Measurements from ENCODE around the gene CTDSPL.

The CTDSPL gene

DNA sequence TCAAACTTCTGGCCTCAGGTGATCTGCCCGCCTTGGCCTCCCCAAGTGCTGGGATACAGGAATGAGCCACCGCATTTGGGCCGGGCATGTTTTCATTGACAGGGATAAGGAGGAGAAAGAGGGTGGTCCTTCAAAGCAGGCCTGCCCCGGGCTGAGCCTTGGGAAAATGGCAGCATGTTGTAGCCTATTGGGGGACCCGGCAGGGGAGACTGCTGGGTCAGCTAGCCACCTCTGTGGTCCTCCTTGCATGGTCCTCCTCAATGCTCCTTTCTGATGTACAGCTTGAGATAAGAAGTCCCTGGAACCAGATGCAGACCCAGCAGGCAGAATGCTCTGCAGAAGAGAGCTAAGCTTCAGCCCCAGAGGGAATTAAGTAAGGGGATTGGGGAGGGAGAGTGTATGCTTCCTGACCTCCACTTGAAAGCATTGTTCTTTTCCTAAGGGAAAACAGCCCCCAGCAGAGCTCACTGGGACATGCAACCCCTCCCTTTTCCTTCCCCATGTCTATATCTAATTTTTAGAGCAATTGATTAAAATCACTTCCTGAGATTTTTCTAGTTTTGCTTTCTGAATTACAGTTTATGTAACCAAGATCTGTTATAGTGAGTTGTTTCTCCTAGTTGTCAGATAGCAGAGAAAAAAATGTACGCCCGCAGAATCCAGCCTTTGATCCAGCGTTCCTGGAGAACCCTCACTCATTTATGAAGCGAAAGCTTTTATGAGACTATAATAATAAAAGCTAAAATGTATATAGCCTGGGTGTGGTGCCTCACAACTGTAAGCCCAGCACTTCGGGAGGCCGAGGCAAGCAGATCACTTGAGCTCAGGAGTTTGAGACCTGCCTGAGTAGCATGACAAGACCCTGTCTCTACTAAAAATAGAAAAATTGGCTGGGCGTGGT lies 80.2 kb downstream of the CTDSPL start:
- H3K14ac ChIP-seq (ENCODE audit: low read length) = no peak overlapping the region
- no CpG with 5 or more reads among the region's 12 CpGs for WGBS, 2 donors (ENCODE audit: extremely low coverage in 2 of 2, insufficient read length in 2 of 2, insufficient replicate concordance in 1 of 2)
- H3K23ac ChIP-seq (ENCODE audit: low read depth, low read length, poor library complexity) = no peak overlapping the region
- H3K4me2 ChIP-seq (ENCODE audit: insufficient read depth, low read length, poor library complexity, severe bottlenecking) = no peak overlapping the region
- H2BK12ac ChIP-seq (ENCODE audit: low read length) = no peak overlapping the region
- no peak overlapping the region for H3K27ac ChIP-seq (replicated peaks; ENCODE audit: low read length)
- no peak overlapping the region for H3K4ac ChIP-seq (ENCODE audit: low read length)
- H2AK5ac ChIP-seq (ENCODE audit: low read depth, low read length) = no peak overlapping the region
- no peaks in the 10 kb centered on the region for H3K36me3 ChIP-seq (replicated peaks in 1 of 2; ENCODE audit: control insufficient read depth in 2 of 2, insufficient read depth in 2 of 2, low read length in 2 of 2)
- peaks cover 1% of the 10 kb centered on the region for H3K79me1 ChIP-seq (ENCODE audit: low read depth, low read length)
- DNase-seq (ENCODE audit: low spot score) = no peak
- H2BK15ac ChIP-seq (ENCODE audit: low read length) = no peak overlapping the region
- no peak overlapping the region for H3K9ac ChIP-seq (ENCODE audit: low read depth, low read length, poor library complexity)
- H4K8ac ChIP-seq (ENCODE audit: low read depth, low read length) = no peak overlapping the region
- no peak overlapping the region for H3K4me3 ChIP-seq (ENCODE audit: low read length in 2 of 2)
- H2AFZ ChIP-seq (ENCODE audit: low read length) = no peak overlapping the region
- no peaks in the 10 kb centered on the region for H3K9me3 ChIP-seq (replicated peaks in 1 of 2; ENCODE audit: control insufficient read depth in 2 of 2, insufficient read depth in 1 of 2, low read depth in 1 of 2, low read length in 2 of 2)
- no peak overlapping the region for H2BK5ac ChIP-seq (ENCODE audit: low read length)
- H4K91ac ChIP-seq (ENCODE audit: low read depth, low read length, poor library complexity) = no peak overlapping the region
- no peak overlapping the region for H2BK120ac ChIP-seq (ENCODE audit: low read depth, low read length)
- no peaks in the 10 kb centered on the region for H3K27me3 ChIP-seq (ENCODE audit: control insufficient read depth in 3 of 3, insufficient read depth in 3 of 3, low read depth in 1 of 3, low read length in 3 of 3)
- peaks cover 5 to 7% of the 10 kb centered on the region in 2 donors for H3K4me1 ChIP-seq (ENCODE audit: control insufficient read depth in 2 of 2, insufficient read depth in 1 of 2, low read depth in 1 of 2, low read length in 2 of 2)
- no peak overlapping the region for H3K18ac ChIP-seq (ENCODE audit: low read length)

DNA sequence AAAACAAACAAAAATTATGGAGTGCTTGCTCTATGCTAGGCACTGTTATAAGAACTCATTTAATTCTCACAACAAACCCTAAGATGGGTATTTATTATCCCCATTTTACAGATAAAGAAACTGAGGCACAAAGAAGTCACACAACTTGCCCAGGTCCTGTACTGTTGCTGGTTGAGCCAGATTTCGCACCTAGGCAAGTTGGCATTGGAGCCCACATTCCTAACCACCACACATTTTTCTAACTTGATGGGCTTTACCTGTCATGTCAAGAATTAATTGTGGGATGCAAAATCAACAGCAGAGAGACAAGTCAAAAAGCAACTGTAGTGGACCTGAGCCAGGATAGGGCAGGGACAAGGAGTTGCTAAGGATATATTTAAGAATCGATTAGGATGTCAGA lies 81.0 kb downstream of the CTDSPL start:
- no peak overlapping the region for H2BK5ac ChIP-seq (ENCODE audit: low read length)
- no peak overlapping the region for H3K18ac ChIP-seq (ENCODE audit: low read length)
- H3K4me1 ChIP-seq (ENCODE audit: control insufficient read depth in 2 of 2, insufficient read depth in 1 of 2, low read depth in 1 of 2, low read length in 2 of 2) = peaks cover 4 to 7% of the 10 kb centered on the region in 2 donors
- H2AFZ ChIP-seq (ENCODE audit: low read length) = no peak overlapping the region
- peaks cover 1% of the 10 kb centered on the region for H3K79me1 ChIP-seq (ENCODE audit: low read depth, low read length)
- H3K36me3 ChIP-seq (replicated peaks in 1 of 2; ENCODE audit: control insufficient read depth in 2 of 2, insufficient read depth in 2 of 2, low read length in 2 of 2) = no peaks in the 10 kb centered on the region
- WGBS, 2 donors (ENCODE audit: extremely low coverage in 2 of 2, insufficient read length in 2 of 2, insufficient replicate concordance in 1 of 2) = no CpG with 5 or more reads among the region's 2 CpGs
- H3K9me3 ChIP-seq (replicated peaks in 1 of 2; ENCODE audit: control insufficient read depth in 2 of 2, insufficient read depth in 1 of 2, low read depth in 1 of 2, low read length in 2 of 2) = no peaks in the 10 kb centered on the region
- H2AK5ac ChIP-seq (ENCODE audit: low read depth, low read length) = no peak overlapping the region
- H2BK12ac ChIP-seq (ENCODE audit: low read length) = no peak overlapping the region
- H4K8ac ChIP-seq (ENCODE audit: low read depth, low read length) = no peak overlapping the region
- no peak overlapping the region for H2BK15ac ChIP-seq (ENCODE audit: low read length)
- DNase-seq (ENCODE audit: low spot score) = no peak
- no peak overlapping the region for H3K27ac ChIP-seq (replicated peaks; ENCODE audit: low read length)
- H3K4me3 ChIP-seq (ENCODE audit: low read length in 2 of 2) = no peak overlapping the region
- no peak overlapping the region for H3K14ac ChIP-seq (ENCODE audit: low read length)
- H3K27me3 ChIP-seq (ENCODE audit: control insufficient read depth in 3 of 3, insufficient read depth in 3 of 3, low read depth in 1 of 3, low read length in 3 of 3) = no peaks in the 10 kb centered on the region
- no peak overlapping the region for H3K4me2 ChIP-seq (ENCODE audit: insufficient read depth, low read length, poor library complexity, severe bottlenecking)
- no peak overlapping the region for H3K4ac ChIP-seq (ENCODE audit: low read length)
- H3K9ac ChIP-seq (ENCODE audit: low read depth, low read length, poor library complexity) = no peak overlapping the region
- H2BK120ac ChIP-seq (ENCODE audit: low read depth, low read length) = no peak overlapping the region
- H3K23ac ChIP-seq (ENCODE audit: low read depth, low read length, poor library complexity) = no peak overlapping the region
- no peak overlapping the region for H4K91ac ChIP-seq (ENCODE audit: low read depth, low read length, poor library complexity)

DNA sequence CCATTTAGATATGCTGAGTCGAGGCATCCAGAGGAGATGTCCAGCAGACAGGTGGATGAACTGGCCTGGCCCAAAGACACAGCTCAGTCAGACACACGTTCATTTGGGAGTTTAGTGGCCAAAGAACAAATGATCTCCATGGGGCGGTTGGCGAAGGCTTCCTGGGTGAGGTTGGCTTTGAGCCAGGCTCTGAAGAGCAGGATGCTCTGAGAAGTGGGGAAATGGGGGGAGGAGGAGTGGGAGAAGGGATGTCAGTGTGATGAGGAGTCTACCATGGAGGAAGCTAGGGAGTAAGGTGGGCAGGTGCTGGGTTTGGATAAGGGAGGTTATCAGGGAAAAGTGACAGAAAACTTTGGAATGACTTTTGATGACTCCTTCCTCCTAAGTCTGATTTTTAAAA lies 81.4 kb downstream of the CTDSPL start:
- Histone ChIP-seq H3K27me3 (ENCODE audit: control insufficient read depth in 3 of 3, insufficient read depth in 3 of 3, low read depth in 1 of 3, low read length in 3 of 3) (no peaks in the 10 kb centered on the region), H3K14ac (ENCODE audit: low read length) (no peak overlapping the region), H2AK5ac (ENCODE audit: low read depth, low read length) (no peak overlapping the region), H2BK12ac (ENCODE audit: low read length) (no peak overlapping the region), H3K23ac (ENCODE audit: low read depth, low read length, poor library complexity) (no peak overlapping the region), H4K91ac (ENCODE audit: low read depth, low read length, poor library complexity) (no peak overlapping the region), H3K9ac (ENCODE audit: low read depth, low read length, poor library complexity) (no peak overlapping the region), H2BK120ac (ENCODE audit: low read depth, low read length) (no peak overlapping the region), H3K4me1 (ENCODE audit: control insufficient read depth in 2 of 2, insufficient read depth in 1 of 2, low read depth in 1 of 2, low read length in 2 of 2) (peaks cover 4 to 7% of the 10 kb centered on the region in 2 donors), H3K4ac (ENCODE audit: low read length) (no peak overlapping the region), H4K8ac (ENCODE audit: low read depth, low read length) (no peak overlapping the region), H3K9me3 (replicated peaks in 1 of 2; ENCODE audit: control insufficient read depth in 2 of 2, insufficient read depth in 1 of 2, low read depth in 1 of 2, low read length in 2 of 2) (no peaks in the 10 kb centered on the region), H2BK5ac (ENCODE audit: low read length) (no peak overlapping the region), H3K18ac (ENCODE audit: low read length) (no peak overlapping the region), H3K79me1 (ENCODE audit: low read depth, low read length) (peaks cover 1% of the 10 kb centered on the region), H3K4me2 (ENCODE audit: insufficient read depth, low read length, poor library complexity, severe bottlenecking) (no peak overlapping the region), H3K4me3 (ENCODE audit: low read length in 2 of 2) (no peak overlapping the region), H2BK15ac (ENCODE audit: low read length) (no peak overlapping the region), H3K36me3 (replicated peaks in 1 of 2; ENCODE audit: control insufficient read depth in 2 of 2, insufficient read depth in 2 of 2, low read length in 2 of 2) (no peaks in the 10 kb centered on the region), H2AFZ (ENCODE audit: low read length) (no peak overlapping the region), H3K27ac (replicated peaks; ENCODE audit: low read length) (no peak overlapping the region)
- no peak for DNase-seq (ENCODE audit: low spot score)
- no CpG with 5 or more reads among the region's 4 CpGs for WGBS, 2 donors (ENCODE audit: extremely low coverage in 2 of 2, insufficient read length in 2 of 2, insufficient replicate concordance in 1 of 2)

DNA sequence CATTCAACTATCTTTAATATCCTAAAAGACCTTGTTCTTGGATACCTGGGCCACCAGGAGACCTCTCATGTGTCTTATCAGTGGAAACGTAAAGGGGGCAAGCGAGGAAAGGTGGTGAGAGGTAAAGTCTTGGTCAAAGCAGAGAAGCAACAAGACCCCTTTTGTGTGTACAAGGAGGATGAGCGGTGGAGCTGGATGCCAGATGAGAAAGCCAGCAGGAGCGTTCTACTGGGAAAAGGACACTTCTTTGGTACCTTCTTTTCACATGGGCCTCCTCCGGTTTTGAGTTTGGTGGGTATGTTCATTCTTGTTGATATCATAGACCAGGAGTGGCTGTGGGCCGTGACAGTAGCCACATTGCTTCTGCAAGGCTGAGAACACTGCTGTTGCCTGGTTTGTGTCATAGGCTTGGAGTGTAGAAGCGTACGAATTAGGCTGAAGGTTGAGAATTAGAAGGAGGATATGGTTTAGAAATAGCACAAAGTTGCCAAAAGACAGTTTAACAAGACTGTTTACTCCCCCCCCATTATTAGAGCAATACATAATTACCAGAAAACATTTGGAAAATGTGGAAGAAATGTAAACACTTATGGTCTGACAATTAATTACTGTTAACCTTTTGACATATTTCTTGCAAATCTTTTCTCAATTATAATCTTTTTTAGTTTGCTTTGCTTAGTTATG lies 82.1 kb downstream of the CTDSPL start:
- H3K4me1 ChIP-seq (ENCODE audit: control insufficient read depth in 2 of 2, insufficient read depth in 1 of 2, low read depth in 1 of 2, low read length in 2 of 2) = peaks cover 4 to 7% of the 10 kb centered on the region in 2 donors

More for the DNA sequence above, 82.1 kb downstream of the CTDSPL start:
- H3K18ac ChIP-seq (ENCODE audit: low read length) = no peak overlapping the region
- no peak overlapping the region for H4K8ac ChIP-seq (ENCODE audit: low read depth, low read length)
- no peak overlapping the region for H2BK12ac ChIP-seq (ENCODE audit: low read length)
- H3K79me1 ChIP-seq (ENCODE audit: low read depth, low read length) = peaks cover 1% of the 10 kb centered on the region
- H2BK5ac ChIP-seq (ENCODE audit: low read length) = no peak overlapping the region
- no peak for DNase-seq (ENCODE audit: low spot score)
- no peak overlapping the region for H3K4me2 ChIP-seq (ENCODE audit: insufficient read depth, low read length, poor library complexity, severe bottlenecking)
- H3K9me3 ChIP-seq (replicated peaks in 1 of 2; ENCODE audit: control insufficient read depth in 2 of 2, insufficient read depth in 1 of 2, low read depth in 1 of 2, low read length in 2 of 2) = no peaks in the 10 kb centered on the region
- H3K27me3 ChIP-seq (ENCODE audit: control insufficient read depth in 3 of 3, insufficient read depth in 3 of 3, low read depth in 1 of 3, low read length in 3 of 3) = no peaks in the 10 kb centered on the region
- H3K36me3 ChIP-seq (replicated peaks in 1 of 2; ENCODE audit: control insufficient read depth in 2 of 2, insufficient read depth in 2 of 2, low read length in 2 of 2) = no peaks in the 10 kb centered on the region
- H3K4me3 ChIP-seq (ENCODE audit: low read length in 2 of 2) = no peak overlapping the region
- H3K23ac ChIP-seq (ENCODE audit: low read depth, low read length, poor library complexity) = no peak overlapping the region
- WGBS, 2 donors (ENCODE audit: extremely low coverage in 2 of 2, insufficient read length in 2 of 2, insufficient replicate concordance in 1 of 2) = no CpG with 5 or more reads among the region's 8 CpGs
- H4K91ac ChIP-seq (ENCODE audit: low read depth, low read length, poor library complexity) = no peak overlapping the region
- H3K4ac ChIP-seq (ENCODE audit: low read length) = no peak overlapping the region
- no peak overlapping the region for H2BK120ac ChIP-seq (ENCODE audit: low read depth, low read length)
- no peak overlapping the region for H3K14ac ChIP-seq (ENCODE audit: low read length)
- H3K27ac ChIP-seq (replicated peaks; ENCODE audit: low read length) = no peak overlapping the region
- H2BK15ac ChIP-seq (ENCODE audit: low read length) = no peak overlapping the region
- no peak overlapping the region for H3K9ac ChIP-seq (ENCODE audit: low read depth, low read length, poor library complexity)
- no peak overlapping the region for H2AFZ ChIP-seq (ENCODE audit: low read length)
- no peak overlapping the region for H2AK5ac ChIP-seq (ENCODE audit: low read depth, low read length)

Measured in neuronal stem cell (in vitro differentiated cells).